ENCODE measurements around the gene IER5L.

GRCh38 chr9:129195606-129196005, 17.5 kb upstream of the IER5L start:
- TF ChIP-seq, protein P1, sequence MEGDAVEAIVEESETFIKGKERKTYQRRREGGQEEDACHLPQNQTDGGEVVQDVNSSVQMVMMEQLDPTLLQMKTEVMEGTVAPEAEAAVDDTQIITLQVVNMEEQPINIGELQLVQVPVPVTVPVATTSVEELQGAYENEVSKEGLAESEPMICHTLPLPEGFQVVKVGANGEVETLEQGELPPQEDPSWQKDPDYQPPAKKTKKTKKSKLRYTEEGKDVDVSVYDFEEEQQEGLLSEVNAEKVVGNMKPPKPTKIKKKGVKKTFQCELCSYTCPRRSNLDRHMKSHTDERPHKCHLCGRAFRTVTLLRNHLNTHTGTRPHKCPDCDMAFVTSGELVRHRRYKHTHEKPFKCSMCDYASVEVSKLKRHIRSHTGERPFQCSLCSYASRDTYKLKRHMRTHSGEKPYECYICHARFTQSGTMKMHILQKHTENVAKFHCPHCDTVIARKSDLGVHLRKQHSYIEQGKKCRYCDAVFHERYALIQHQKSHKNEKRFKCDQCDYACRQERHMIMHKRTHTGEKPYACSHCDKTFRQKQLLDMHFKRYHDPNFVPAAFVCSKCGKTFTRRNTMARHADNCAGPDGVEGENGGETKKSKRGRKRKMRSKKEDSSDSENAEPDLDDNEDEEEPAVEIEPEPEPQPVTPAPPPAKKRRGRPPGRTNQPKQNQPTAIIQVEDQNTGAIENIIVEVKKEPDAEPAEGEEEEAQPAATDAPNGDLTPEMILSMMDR (conservative IDR thresholded peaks at IDR 0.05), result no peak
- TF ChIP-seq ZFX (IDR thresholded peaks at IDR 0.05), result no peak

Measured in C4-2B (cell line).